Left lung (tissue), 10 donors: Measurements from ENCODE around the gene CHAF1A. TPM values are rescaled to one million over a fixed set of nuclear protein-coding genes. Genes with fewer than 3 reads are reported as not detected.

ENCODE experiments used
- ATAC-seq: fragments of 200-7000 bp; cut with Tn5 transposase; one replicate; pipeline ENCODE4 v1.9.1; 2020; ENCODE audit warnings: moderate library complexity
- DNase-seq, 4 donors: peaks; one replicate each; pipeline ENCODE4 v3.0.0-alpha.2; 2013 to 2020
- H3K27ac ChIP-seq, 2 donors: fragments of 200-600 bp; sonication (generic) in 1 of 2; one replicate each; pipeline versions ENCODE4 v1.5.0 to v1.8.0; 2020 to 2021
- H3K27me3 ChIP-seq, 2 donors: fragments of 200-600 bp; sonication (generic) in 1 of 2; one replicate each; pipeline versions ENCODE4 v1.5.0 to v1.8.0; 2020 to 2021
- H3K36me3 ChIP-seq, 2 donors: fragments of 200-600 bp; sonication (generic) in 1 of 2; one replicate each; pipeline versions ENCODE4 v1.5.0 to v1.8.0; 2020 to 2021
- H3K4me1 ChIP-seq, 2 donors: fragments of 200-600 bp; one replicate each; pipeline ENCODE4 v1.8.0; 2021
- H3K4me3 ChIP-seq, 2 donors: fragments of 200-600 bp; sonication (generic) in 1 of 2; one replicate each; pipeline versions ENCODE4 v1.5.0 to v1.8.0; 2020 to 2021; ENCODE audit warnings: mild to moderate bottlenecking in 1 of 2
- H3K9me3 ChIP-seq, 2 donors: fragments of 200-600 bp; sonication (generic) in 1 of 2; one replicate each; pipeline versions ENCODE4 v1.5.0 to v1.8.0; 2020 to 2021
- CTCF ChIP-seq, 2 donors: fragments of 200-600 bp; sonication (generic) in 1 of 2; IDR thresholded peaks; one replicate each; pipeline versions ENCODE4 v1.5.0 to v1.8.0; 2021; ENCODE audit warnings: antibody characterized with exemption in 2 of 2
- intact Hi-C, 2 donors: fragments of 100-400 bp; cut with DNase I; formaldehyde crosslinking; loops; one replicate each; pipeline versions ENCODE4 v1.11.2 to v1.14.2; 2022
- polyA plus RNA-seq, 6 donors: library from polyadenylated mRNA; unstranded; fragments of 120-200 nt; gene quantifications; one replicate each; pipeline ENCODE4 v1.2.1, GENCODE V29; 2013; ENCODE audit not compliant: insufficient read length in 6 of 6
- total RNA-seq, 2 donors: library from RNA; stranded (reverse); fragmentation: NEBNext Ultra II Directional; extraction: Animal tissue kit (Norgen Biotek cat#: 25700); gene quantifications; one replicate each; pipeline ENCODE4 v1.2.1, GENCODE V29; 2021
- donor health status: DM: no; HTN: yes; CAD: no.
- donor health status: DM: no; HTN: no; CAD: no.

Gene CHAF1A
- total and polyA plus RNA-seq, 8 donors: 15.6 to 29.3 (median 24.3) TPM

GRCh38 chr19:4366666-4367335, 35.6 kb upstream of the CHAF1A start:
- Histone ChIP-seq H3K36me3 (peaks cover 0 to 60% of the 10 kb centered on the region in 2 donors), H3K27me3 (no peaks in the 10 kb centered on the region), H3K4me1 (peaks cover 28 to 47% of the 10 kb centered on the region in 2 donors), H3K4me3 (no peak overlapping the region), H3K9me3 (no peaks in the 10 kb centered on the region), H3K27ac (peak overlapping the region in 1 of 2 donors; percentile 88)
- DNase-seq (no peak), ATAC-seq (no peak)
- no peak for TF ChIP-seq CTCF (IDR thresholded peaks at IDR 0.05)
- intact Hi-C loops: no loop called here

GRCh38 chr19:4367336-4367723, 35.1 kb upstream of the CHAF1A start:
- intact Hi-C loops: no loop called here
- Histone ChIP-seq H3K36me3 (peaks cover 0 to 54% of the 10 kb centered on the region in 2 donors), H3K27me3 (no peaks in the 10 kb centered on the region), H3K4me1 (peaks cover 28 to 52% of the 10 kb centered on the region in 2 donors), H3K27ac (peak overlapping the region in 1 of 2 donors; percentile 88), H3K9me3 (no peaks in the 10 kb centered on the region), H3K4me3 (no peak overlapping the region)
- DNase-seq (no peak), ATAC-seq (no peak)
- TF ChIP-seq CTCF (IDR thresholded peaks at IDR 0.05): no peak

GRCh38 chr19:4367781-4368127, 34.7 kb upstream of the CHAF1A start:
- Histone ChIP-seq H3K4me3 (no peak overlapping the region), H3K9me3 (no peaks in the 10 kb centered on the region), H3K27ac (peak overlapping the region; percentile 85 to 88), H3K36me3 (peaks cover 0 to 50% of the 10 kb centered on the region in 2 donors), H3K27me3 (no peaks in the 10 kb centered on the region), H3K4me1 (peaks cover 28 to 56% of the 10 kb centered on the region in 2 donors)
- intact Hi-C loops: no loop called here
- TF ChIP-seq CTCF (IDR thresholded peaks at IDR 0.05): no peak
- DNase-seq (no peak), ATAC-seq (no peak)

GRCh38 chr19:4368128-4368820, 34.2 kb upstream of the CHAF1A start:
- no peak for ATAC-seq
- no peak for DNase-seq
- no peaks in the 10 kb centered on the region for H3K9me3 ChIP-seq
- no peak overlapping the region for H3K4me3 ChIP-seq
- intact Hi-C loops: no loop called here
- H3K27ac ChIP-seq: peak overlapping the region; percentile 85 to 88
- no peak for TF ChIP-seq CTCF (IDR thresholded peaks at IDR 0.05)
- peaks cover 0 to 45% of the 10 kb centered on the region in 2 donors for H3K36me3 ChIP-seq
- H3K27me3 ChIP-seq: no peaks in the 10 kb centered on the region
- H3K4me1 ChIP-seq: peaks cover 28 to 62% of the 10 kb centered on the region in 2 donors

- Histone ChIP-seq H3K9me3 (no peaks in the 10 kb centered on the region), H3K27ac (peak overlapping the region; percentile 85 to 88), H3K4me1 (peaks cover 39 to 72% of the 10 kb centered on the region in 2 donors), H3K27me3 (no peaks in the 10 kb centered on the region), H3K36me3 (peaks cover 0 to 35% of the 10 kb centered on the region in 2 donors), H3K4me3 (peak overlapping the region in 1 of 2 donors; percentile 31)
- intact Hi-C loops: no loop called here
- peak; percentile 89 for ATAC-seq
- TF ChIP-seq CTCF (IDR thresholded peaks at IDR 0.05): no peak
- peak in 3 of 4 donors; percentile 65 to 92 (median 84) for DNase-seq
Observed at GRCh38 chr19:4369109-4369887, 33.1 kb upstream of the CHAF1A start.
